K562 (cell line): Measurements from ENCODE around the gene ANXA4. TPM values are rescaled to one million over a fixed set of nuclear protein-coding genes. Genes with fewer than 3 reads are reported as not detected.
A peak's percentile ranks its signal among the peaks of the same experiment; 100 is the strongest.

Source experiments
- CBX5 ChIP-seq: IDR thresholded peaks from 2 replicates; pipeline ENCODE4 v1.6.1; 2014; ENCODE audit warnings: low read depth, borderline replicate concordance
- E2F8 ChIP-seq: fragments of 450-650 bp; IDR thresholded peaks from 2 replicates; pipeline ENCODE4 v1.7.1; 2018; ENCODE audit warnings: mild to moderate bottlenecking, low read depth; ENCODE audit not compliant: partially characterized antibody
- FOXJ3 ChIP-seq: sonication (generic); formaldehyde crosslinking; IDR thresholded peaks from 2 replicates; pipeline ENCODE4 v1.4.0; 2020; ENCODE audit warnings: mild to moderate bottlenecking, missing genetic modification reagents
- GABPB1 ChIP-seq: sonication (generic); formaldehyde crosslinking; IDR thresholded peaks from 2 replicates; pipeline ENCODE4 v1.8.0; 2022; ENCODE audit warnings: mild to moderate bottlenecking, missing genetic modification reagents
- MBD2 ChIP-seq: sonication (generic); IDR thresholded peaks from 2 replicates; pipeline ENCODE4 v1.6.1; 2016; ENCODE audit warnings: low read depth, borderline replicate concordance
- NCOA4 ChIP-seq: fragments of 450-650 bp; IDR thresholded peaks from 2 replicates; pipeline ENCODE4 v1.6.1; 2018; ENCODE audit warnings: mild to moderate bottlenecking; ENCODE audit not compliant: partially characterized antibody
- NR4A1 ChIP-seq, 2 experiments: fragments of 250-450 bp in 1 of 2; fragments of 450-650 bp in 1 of 2; sonication (Bioruptor Pico) in 1 of 2; IDR thresholded peaks; 2 replicates each; pipeline versions ENCODE4 v1.4.0 to v1.6.1; 2016 to 2020; ENCODE audit warnings: mild to moderate bottlenecking in 2 of 2, missing compliant biosample characterization in 1 of 2, missing genetic modification characterization in 1 of 2, moderate library complexity in 1 of 2
- SMAD1 ChIP-seq: fragments of 150-350 bp; IDR thresholded peaks from 2 replicates; pipeline ENCODE4 v1.6.1; 2014; ENCODE audit warnings: low read length, low read depth; ENCODE audit not compliant: partially characterized antibody
- SP2 ChIP-seq: IDR thresholded peaks from 2 replicates; pipeline ENCODE4 v1.6.1; 2011; ENCODE audit warnings: mild to moderate bottlenecking, low read depth, low read length, moderate library complexity; ENCODE audit not compliant: poor library complexity, severe bottlenecking; ENCODE audit errors: extremely low read depth
- TEAD4 ChIP-seq, 2 experiments: sonication (generic) in 1 of 2; formaldehyde crosslinking in 1 of 2; IDR thresholded peaks; 2 replicates each; pipeline versions ENCODE4 v1.6.1 to v1.8.0; 2012 to 2022; ENCODE audit warnings: borderline replicate concordance in 1 of 2, inconsistent platforms in 1 of 2, low read length in 1 of 2, mild to moderate bottlenecking in 1 of 2, missing genetic modification reagents in 1 of 2
- TRIM24 ChIP-seq, 2 experiments: fragments of 450-650 bp; IDR thresholded peaks; 2 replicates each; pipeline ENCODE4 v1.6.1; 2016
- TSC22D4 ChIP-seq: fragments of 450-650 bp; IDR thresholded peaks from 2 replicates; pipeline ENCODE4 v1.6.1; 2016; ENCODE audit warnings: missing genetic modification characterization, missing biosample characterization, control low read depth
- ZKSCAN1 ChIP-seq: fragments of 150-350 bp; IDR thresholded peaks from 2 replicates; pipeline ENCODE4 v1.6.1; 2016; ENCODE audit warnings: low read depth, low read length
- ZKSCAN3 ChIP-seq: fragments of 250-450 bp; sonication (Bioruptor Pico); IDR thresholded peaks from 2 replicates; pipeline ENCODE4 v1.4.0; 2020
- ZNF239 ChIP-seq: fragments of 250-450 bp; sonication (Bioruptor Pico); IDR thresholded peaks from 2 replicates; pipeline ENCODE4 v1.4.0; 2020; ENCODE audit warnings: mild to moderate bottlenecking
- polyA plus RNA-seq, 8 experiments: library from polyadenylated mRNA; depleted of rRNA in 4 of 8; stranded (reverse) in 5 of 8; unstranded in 3 of 8; fragments of >200 nt; fragmentation: Nextera tagmentation in 2 of 8; fragmentation: Illumina TruSeq in 1 of 8; extraction: Ambion mirVana in 2 of 8; extraction: Trizol in 1 of 8; gene quantifications; 2 replicates each; pipeline versions ENCODE4 v1.2.1 to v1.2.3, GENCODE V29; 2011 to 2014; ENCODE audit warnings: inconsistent platforms in 1 of 8, missing spikeins in 1 of 8
- total RNA-seq, 7 experiments: library from RNA; depleted of rRNA in 6 of 7; stranded (reverse); fragments of >200 nt in 6 of 7; fragmentation: Illumina TruSeq in 2 of 7; extraction: Trizol in 2 of 7; gene quantifications; 2 replicates each; pipeline versions ENCODE4 v1.2.1 to v1.2.3, GENCODE V29; 2011 to 2021; ENCODE audit warnings: low replicate concordance in 1 of 7
- TF ChIP-seq, protein P1 (sequence below), 2 experiments: fragments of 200-800 bp in 1 of 2; sonication (Bioruptor generic) in 1 of 2; sonication (generic) in 1 of 2; formaldehyde crosslinking in 1 of 2; IDR thresholded peaks in 1 of 2; conservative IDR thresholded peaks in 1 of 2; 2 replicates each; pipeline versions ENCODE4 v1.5.0 to v1.6.1; 2016 to 2020; ENCODE audit warnings: missing compliant biosample characterization in 1 of 2, missing genetic modification characterization in 1 of 2, missing genetic modification reagents in 1 of 2
- TF ChIP-seq, protein P2 (sequence below): sonication (generic); formaldehyde crosslinking; IDR thresholded peaks from 2 replicates; pipeline ENCODE4 v1.8.0; 2023; ENCODE audit warnings: mild to moderate bottlenecking, missing genetic modification reagents
- TF ChIP-seq, protein P3 (sequence below): fragments of 450-650 bp; IDR thresholded peaks from 2 replicates; pipeline ENCODE4 v1.6.1; 2016; ENCODE audit warnings: low read depth, mild to moderate bottlenecking, moderate library complexity

The ANXA4 gene
- total and polyA plus RNA-seq, 9 of the 15 experiments (the other 6 are each of a cell fraction or from before 2014, with no cell fraction given): 3.4 to 13.6 (median 11.6) TPM

- TF ChIP-seq ZKSCAN1 (peak; percentile 57; the same call in 1 of the 2 replicates), GABPB1 (peak; percentile 92), ZKSCAN3 (CRISPR knock-in tag) (no peak), SP2 (no peak), TSC22D4 (tag) (no peak), CBX5 (no peak), TRIM24 (IDR thresholded peaks at IDR 0.05) (peak; percentile 56 to 70; a peak in 1 of 4 replicates), ZNF239 (CRISPR knock-in tag) (no peak), MBD2 (peak; percentile 80), E2F8 (no peak), FOXJ3 (CRISPR knock-in tag) (no peak), NR4A1 (CRISPR knock-in tag; IDR thresholded peaks at IDR 0.05) (no peak), NR4A1 (tag; IDR thresholded peaks at IDR 0.05) (no peak), TEAD4 (IDR thresholded peaks at IDR 0.05; ENCODE audit: low read length) (no peak), TEAD4 (CRISPR knock-in tag; IDR thresholded peaks at IDR 0.05; ENCODE audit: borderline replicate concordance) (peak; percentile 12; the same call in 1 of the 2 replicates), SMAD1 (peak; percentile 49), NCOA4 (no peak)
- TF ChIP-seq, protein P1, sequence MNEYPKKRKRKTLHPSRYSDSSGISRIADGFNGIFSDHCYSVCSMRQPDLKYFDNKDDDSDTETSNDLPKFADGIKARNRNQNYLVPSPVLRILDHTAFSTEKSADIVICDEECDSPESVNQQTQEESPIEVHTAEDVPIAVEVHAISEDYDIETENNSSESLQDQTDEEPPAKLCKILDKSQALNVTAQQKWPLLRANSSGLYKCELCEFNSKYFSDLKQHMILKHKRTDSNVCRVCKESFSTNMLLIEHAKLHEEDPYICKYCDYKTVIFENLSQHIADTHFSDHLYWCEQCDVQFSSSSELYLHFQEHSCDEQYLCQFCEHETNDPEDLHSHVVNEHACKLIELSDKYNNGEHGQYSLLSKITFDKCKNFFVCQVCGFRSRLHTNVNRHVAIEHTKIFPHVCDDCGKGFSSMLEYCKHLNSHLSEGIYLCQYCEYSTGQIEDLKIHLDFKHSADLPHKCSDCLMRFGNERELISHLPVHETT (CRISPR knock-in tag; conservative IDR thresholded peaks at IDR 0.05 in 1 of 2, IDR thresholded peaks at IDR 0.05 in 1 of 2): peak in 1 of 2 experiments; percentile 63; a peak in 1 of 4 replicates
- TF ChIP-seq, protein P2, sequence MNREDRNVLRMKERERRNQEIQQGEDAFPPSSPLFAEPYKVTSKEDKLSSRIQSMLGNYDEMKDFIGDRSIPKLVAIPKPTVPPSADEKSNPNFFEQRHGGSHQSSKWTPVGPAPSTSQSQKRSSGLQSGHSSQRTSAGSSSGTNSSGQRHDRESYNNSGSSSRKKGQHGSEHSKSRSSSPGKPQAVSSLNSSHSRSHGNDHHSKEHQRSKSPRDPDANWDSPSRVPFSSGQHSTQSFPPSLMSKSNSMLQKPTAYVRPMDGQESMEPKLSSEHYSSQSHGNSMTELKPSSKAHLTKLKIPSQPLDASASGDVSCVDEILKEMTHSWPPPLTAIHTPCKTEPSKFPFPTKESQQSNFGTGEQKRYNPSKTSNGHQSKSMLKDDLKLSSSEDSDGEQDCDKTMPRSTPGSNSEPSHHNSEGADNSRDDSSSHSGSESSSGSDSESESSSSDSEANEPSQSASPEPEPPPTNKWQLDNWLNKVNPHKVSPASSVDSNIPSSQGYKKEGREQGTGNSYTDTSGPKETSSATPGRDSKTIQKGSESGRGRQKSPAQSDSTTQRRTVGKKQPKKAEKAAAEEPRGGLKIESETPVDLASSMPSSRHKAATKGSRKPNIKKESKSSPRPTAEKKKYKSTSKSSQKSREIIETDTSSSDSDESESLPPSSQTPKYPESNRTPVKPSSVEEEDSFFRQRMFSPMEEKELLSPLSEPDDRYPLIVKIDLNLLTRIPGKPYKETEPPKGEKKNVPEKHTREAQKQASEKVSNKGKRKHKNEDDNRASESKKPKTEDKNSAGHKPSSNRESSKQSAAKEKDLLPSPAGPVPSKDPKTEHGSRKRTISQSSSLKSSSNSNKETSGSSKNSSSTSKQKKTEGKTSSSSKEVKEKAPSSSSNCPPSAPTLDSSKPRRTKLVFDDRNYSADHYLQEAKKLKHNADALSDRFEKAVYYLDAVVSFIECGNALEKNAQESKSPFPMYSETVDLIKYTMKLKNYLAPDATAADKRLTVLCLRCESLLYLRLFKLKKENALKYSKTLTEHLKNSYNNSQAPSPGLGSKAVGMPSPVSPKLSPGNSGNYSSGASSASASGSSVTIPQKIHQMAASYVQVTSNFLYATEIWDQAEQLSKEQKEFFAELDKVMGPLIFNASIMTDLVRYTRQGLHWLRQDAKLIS (CRISPR knock-in tag): no peak
- TF ChIP-seq, protein P3, sequence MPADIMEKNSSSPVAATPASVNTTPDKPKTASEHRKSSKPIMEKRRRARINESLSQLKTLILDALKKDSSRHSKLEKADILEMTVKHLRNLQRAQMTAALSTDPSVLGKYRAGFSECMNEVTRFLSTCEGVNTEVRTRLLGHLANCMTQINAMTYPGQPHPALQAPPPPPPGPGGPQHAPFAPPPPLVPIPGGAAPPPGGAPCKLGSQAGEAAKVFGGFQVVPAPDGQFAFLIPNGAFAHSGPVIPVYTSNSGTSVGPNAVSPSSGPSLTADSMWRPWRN: no peak
Observed at GRCh38 chr2:69829256-69830044, 87.5 kb downstream of the ANXA4 start, which contains the start of gene GMCL1 (continued).
